ENCODE measurements around the gene RELCH. TPM values are rescaled to one million over a fixed set of nuclear protein-coding genes. Genes with fewer than 3 reads are reported as not detected.

RELCH gene
- total RNA-seq, 1 donor from 2014 or later: 29.1 TPM

DNA sequence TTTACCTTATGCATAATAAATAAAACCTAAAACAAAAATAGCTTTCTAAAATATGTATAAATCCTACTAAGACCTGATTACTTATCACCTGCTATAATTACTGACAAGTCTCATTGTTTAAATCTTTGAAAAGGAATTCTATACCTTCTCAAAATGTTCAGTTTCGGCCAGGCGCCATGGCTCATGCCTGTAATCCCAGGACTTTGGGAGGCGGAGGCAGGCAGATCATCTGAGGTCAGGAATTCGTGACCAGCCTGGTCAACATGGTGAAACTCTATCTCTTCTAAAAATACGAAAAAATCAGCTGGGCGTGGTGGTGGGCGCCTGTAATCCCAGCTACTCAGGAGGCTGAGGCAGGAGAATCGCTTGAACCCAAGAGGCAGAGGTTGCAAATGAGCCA, 58.1 kb downstream of the RELCH start:
- intact Hi-C loops (cut with micrococcal nuclease): no loop called here
- no peak for DNase-seq (ENCODE audit: low spot score)
- Mint-ChIP-seq H3K27ac (no peak overlapping the region), H3K27me3 (ENCODE audit: low read depth) (no peaks in the 10 kb centered on the region), H3K4me3 (ENCODE audit: low read depth) (no peak overlapping the region), H3K4me1 (ENCODE audit: low read depth) (no peaks in the 10 kb centered on the region), H3K9me3 (no peaks in the 10 kb centered on the region), H3K36me3 (ENCODE audit: low read depth) (peaks cover 29% of the 10 kb centered on the region)

DNA sequence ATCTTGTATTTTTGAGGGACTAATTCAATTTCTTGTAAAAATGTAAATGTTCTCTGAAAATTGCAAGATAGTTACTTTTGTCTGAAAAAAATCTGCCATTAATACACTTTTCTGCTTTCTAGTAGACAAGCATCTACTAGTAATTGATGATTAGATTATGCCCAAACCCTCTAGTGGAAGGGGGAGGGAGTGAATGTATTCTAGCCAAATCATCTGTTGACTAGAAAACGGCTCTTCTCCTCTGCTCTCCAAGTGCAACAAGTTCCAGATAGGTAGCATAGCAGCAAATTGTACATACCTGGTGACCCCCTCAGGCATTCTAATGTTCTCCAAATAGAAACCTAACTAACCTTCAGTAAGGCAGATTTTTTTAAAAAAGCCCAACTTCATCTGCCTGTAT, 58.6 kb downstream of the RELCH start:
- Mint-ChIP-seq H3K9me3 (no peaks in the 10 kb centered on the region), H3K27me3 (ENCODE audit: low read depth) (no peaks in the 10 kb centered on the region), H3K36me3 (ENCODE audit: low read depth) (peaks cover 28% of the 10 kb centered on the region), H3K4me3 (ENCODE audit: low read depth) (no peak overlapping the region), H3K27ac (no peak overlapping the region), H3K4me1 (ENCODE audit: low read depth) (no peaks in the 10 kb centered on the region)
- DNase-seq (ENCODE audit: low spot score): no peak
- intact Hi-C loops (cut with micrococcal nuclease): no loop called here

DNA sequence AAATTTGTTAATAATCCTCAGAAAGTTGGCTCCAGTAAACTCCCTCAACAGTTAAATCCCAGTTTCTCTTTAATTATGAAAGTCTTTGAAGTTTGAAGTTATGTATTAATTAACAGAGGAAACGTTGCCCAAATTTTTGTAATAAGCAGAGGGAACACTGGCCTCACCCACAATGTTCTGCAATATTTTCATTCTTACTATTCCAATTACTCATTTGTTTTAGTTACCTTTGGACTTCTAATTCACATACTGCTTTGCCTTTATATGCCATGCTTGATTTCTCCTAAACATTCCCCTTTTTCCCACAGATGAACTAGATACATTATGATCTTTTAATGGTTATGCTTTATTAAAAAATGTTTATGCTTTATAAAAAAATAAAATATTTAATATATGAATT, 61.3 kb downstream of the RELCH start:
- H3K27ac Mint-ChIP-seq: no peak overlapping the region
- H3K4me1 Mint-ChIP-seq (ENCODE audit: low read depth): no peaks in the 10 kb centered on the region
- no peak for DNase-seq (ENCODE audit: low spot score)
- no peaks in the 10 kb centered on the region for H3K27me3 Mint-ChIP-seq (ENCODE audit: low read depth)
- no peak overlapping the region for H3K4me3 Mint-ChIP-seq (ENCODE audit: low read depth)
- intact Hi-C loops (cut with micrococcal nuclease): no loop called here
- peaks cover 20% of the 10 kb centered on the region for H3K36me3 Mint-ChIP-seq (ENCODE audit: low read depth)
- H3K9me3 Mint-ChIP-seq: no peaks in the 10 kb centered on the region

DNA sequence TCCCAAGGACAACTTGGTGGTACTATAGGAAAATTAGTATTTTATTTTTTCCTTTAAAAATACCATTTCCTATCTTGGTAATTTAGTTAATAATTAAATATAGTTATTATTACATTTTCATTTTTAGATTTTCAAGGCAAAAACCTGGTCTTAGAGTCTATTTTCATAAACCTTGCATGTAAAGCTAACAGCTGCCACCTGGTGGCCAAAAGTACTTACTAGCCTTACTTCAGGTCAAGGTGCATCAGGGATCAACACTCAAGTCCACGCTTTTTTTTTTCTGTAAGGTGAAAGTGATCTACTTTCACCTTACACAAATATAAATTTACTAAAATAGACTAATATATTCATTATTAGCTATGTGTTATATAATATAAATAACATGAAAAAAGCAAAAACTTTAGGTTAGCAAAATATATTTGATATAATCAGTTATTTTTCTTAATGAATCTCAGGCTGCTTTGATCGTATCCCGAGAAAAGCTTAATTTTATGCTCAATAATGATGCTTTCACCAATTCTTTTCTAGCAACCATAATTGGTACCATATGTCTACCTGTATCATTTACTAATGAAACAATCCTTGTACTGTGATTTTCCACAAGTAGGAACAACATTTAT, 62.5 kb downstream of the RELCH start:
- peaks cover 17% of the 10 kb centered on the region for H3K36me3 Mint-ChIP-seq (ENCODE audit: low read depth)
- DNase-seq (ENCODE audit: low spot score): peak; percentile 52
- intact Hi-C loops (cut with micrococcal nuclease): loop anchor here (1.0 kb wide), 2 partner anchors 62 to 66 kb away; partner anchors contain the start of genes PIGN and RELCH
- no peaks in the 10 kb centered on the region for H3K27me3 Mint-ChIP-seq (ENCODE audit: low read depth)
- H3K4me3 Mint-ChIP-seq (ENCODE audit: low read depth): no peak overlapping the region
- no peak overlapping the region for H3K27ac Mint-ChIP-seq
- no peaks in the 10 kb centered on the region for H3K9me3 Mint-ChIP-seq
- no peaks in the 10 kb centered on the region for H3K4me1 Mint-ChIP-seq (ENCODE audit: low read depth)

DNA sequence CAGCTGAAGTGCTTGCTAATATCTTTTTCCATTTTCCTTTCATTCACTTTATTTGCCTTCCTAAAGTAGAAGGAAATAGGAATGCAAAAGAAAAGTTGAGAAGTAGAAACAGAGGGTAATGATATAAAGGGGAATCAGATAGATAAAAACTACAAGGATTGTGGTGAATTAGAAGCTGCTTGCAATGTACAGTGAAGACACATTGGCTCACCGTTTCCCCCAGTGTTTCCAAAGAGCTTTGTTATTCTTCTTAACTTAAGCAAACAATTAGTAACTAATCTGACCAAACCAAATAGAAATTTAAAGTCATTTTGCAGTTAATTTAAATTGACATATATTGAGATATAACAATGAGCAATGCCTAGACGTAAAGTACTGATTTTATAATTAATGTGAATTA, 63.4 kb downstream of the RELCH start:
- no peak for DNase-seq (ENCODE audit: low spot score)
- Mint-ChIP-seq H3K9me3 (no peaks in the 10 kb centered on the region), H3K27ac (no peak overlapping the region), H3K27me3 (ENCODE audit: low read depth) (no peaks in the 10 kb centered on the region), H3K36me3 (ENCODE audit: low read depth) (peaks cover 18% of the 10 kb centered on the region), H3K4me3 (ENCODE audit: low read depth) (no peak overlapping the region), H3K4me1 (ENCODE audit: low read depth) (no peaks in the 10 kb centered on the region)
- intact Hi-C loops (cut with micrococcal nuclease): no loop called here

DNA sequence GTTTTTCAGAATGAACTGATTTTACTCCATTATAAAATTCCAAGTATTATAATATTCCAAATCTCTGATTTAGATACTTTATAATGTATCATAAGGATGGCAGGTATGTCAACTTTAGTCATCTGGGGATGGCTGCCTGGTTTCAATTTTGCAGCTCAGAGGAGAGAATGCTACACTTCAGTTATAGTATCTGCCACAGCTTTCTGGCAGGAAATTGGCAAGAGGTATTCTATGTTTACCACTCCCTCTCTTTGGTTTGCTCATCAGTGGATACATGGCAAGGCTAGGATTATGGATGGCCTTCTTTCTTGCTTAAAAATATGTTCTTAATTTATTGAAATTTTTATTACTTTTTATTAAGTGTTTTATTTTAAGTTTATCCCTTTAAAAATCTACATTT, 71.0 kb downstream of the RELCH start:
- intact Hi-C loops (cut with micrococcal nuclease): no loop called here
- H3K4me1 Mint-ChIP-seq (ENCODE audit: low read depth): no peaks in the 10 kb centered on the region
- H3K36me3 Mint-ChIP-seq (ENCODE audit: low read depth): peaks cover 64% of the 10 kb centered on the region
- H3K9me3 Mint-ChIP-seq: no peaks in the 10 kb centered on the region
- H3K27ac Mint-ChIP-seq: no peak overlapping the region
- DNase-seq (ENCODE audit: low spot score): no peak
- no peak overlapping the region for H3K4me3 Mint-ChIP-seq (ENCODE audit: low read depth)
- no peaks in the 10 kb centered on the region for H3K27me3 Mint-ChIP-seq (ENCODE audit: low read depth)

DNA sequence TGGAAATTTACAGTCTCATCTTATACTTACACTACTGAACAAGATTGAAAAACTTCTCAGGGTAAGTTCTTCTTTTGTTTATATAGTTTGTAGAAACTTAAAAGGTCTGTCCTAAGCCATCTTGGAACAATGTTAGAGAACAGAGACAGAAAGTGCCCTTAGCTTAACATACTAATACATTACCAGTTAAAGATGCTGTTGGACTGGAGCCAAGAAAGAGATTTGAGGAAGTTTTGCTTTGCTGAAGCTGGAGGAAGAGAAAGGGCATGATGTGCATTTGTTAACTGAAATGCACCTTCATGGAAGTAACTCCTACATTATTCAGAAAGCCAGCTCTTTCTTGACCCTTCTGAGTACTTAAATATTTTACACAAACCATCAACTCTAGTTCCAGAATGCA, 71.6 kb downstream of the RELCH start:
- H3K4me1 Mint-ChIP-seq (ENCODE audit: low read depth): no peaks in the 10 kb centered on the region
- H3K4me3 Mint-ChIP-seq (ENCODE audit: low read depth): no peak overlapping the region
- H3K27me3 Mint-ChIP-seq (ENCODE audit: low read depth): no peaks in the 10 kb centered on the region
- peaks cover 65% of the 10 kb centered on the region for H3K36me3 Mint-ChIP-seq (ENCODE audit: low read depth)
- no peak overlapping the region for H3K27ac Mint-ChIP-seq
- DNase-seq (ENCODE audit: low spot score): no peak
- intact Hi-C loops (cut with micrococcal nuclease): no loop called here
- H3K9me3 Mint-ChIP-seq: no peaks in the 10 kb centered on the region

DNA sequence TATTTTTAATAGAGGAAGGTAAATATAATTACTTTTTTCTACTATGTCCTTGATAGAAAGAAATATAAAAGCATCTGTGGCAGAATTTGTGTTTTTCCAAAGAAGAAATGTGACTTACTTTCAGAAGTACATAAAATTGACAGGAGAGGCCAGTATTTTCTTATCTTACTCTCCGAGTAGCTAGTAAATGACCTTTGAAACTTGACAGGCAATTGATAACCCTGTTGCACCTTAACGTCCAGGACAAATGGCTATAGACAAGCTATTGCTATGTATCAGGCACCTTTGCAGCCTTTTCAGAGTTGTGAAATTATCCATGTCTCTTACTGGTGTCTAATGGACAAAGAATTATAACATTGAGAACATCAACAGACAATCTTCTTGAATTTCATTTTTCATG, 75.0 kb downstream of the RELCH start:
- H3K36me3 Mint-ChIP-seq (ENCODE audit: low read depth): peaks cover 68% of the 10 kb centered on the region
- peaks cover 4% of the 10 kb centered on the region for H3K4me1 Mint-ChIP-seq (ENCODE audit: low read depth)
- H3K4me3 Mint-ChIP-seq (ENCODE audit: low read depth): no peak overlapping the region
- intact Hi-C loops (cut with micrococcal nuclease): no loop called here
- no peak overlapping the region for H3K27ac Mint-ChIP-seq
- H3K27me3 Mint-ChIP-seq (ENCODE audit: low read depth): no peaks in the 10 kb centered on the region
- no peak for DNase-seq (ENCODE audit: low spot score)
- H3K9me3 Mint-ChIP-seq: no peaks in the 10 kb centered on the region

DNA sequence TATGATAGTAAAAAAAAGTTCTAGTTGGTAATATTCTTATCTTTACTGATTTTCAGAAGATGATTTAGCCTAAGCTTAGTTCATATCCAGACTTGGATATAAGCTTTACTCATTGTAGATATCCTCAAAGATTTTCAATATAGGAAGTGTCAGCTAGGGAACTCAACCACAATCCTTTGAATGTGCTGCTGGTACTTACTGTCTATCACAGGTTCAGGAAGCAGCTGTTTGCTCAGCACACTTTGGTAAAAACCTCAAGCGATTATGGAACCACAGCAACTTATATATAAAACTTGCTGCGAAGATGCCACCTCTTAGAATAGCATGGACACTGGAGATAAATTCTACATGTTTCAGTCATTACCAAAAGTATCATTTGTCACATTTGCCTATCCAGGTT, 77.9 kb downstream of the RELCH start:
- H3K4me1 Mint-ChIP-seq (ENCODE audit: low read depth): peaks cover 4% of the 10 kb centered on the region
- H3K27me3 Mint-ChIP-seq (ENCODE audit: low read depth): no peaks in the 10 kb centered on the region
- no peaks in the 10 kb centered on the region for H3K9me3 Mint-ChIP-seq
- H3K36me3 Mint-ChIP-seq (ENCODE audit: low read depth): peaks cover 48% of the 10 kb centered on the region
- intact Hi-C loops (cut with micrococcal nuclease): no loop called here
- H3K27ac Mint-ChIP-seq: no peak overlapping the region
- no peak for DNase-seq (ENCODE audit: low spot score)
- H3K4me3 Mint-ChIP-seq (ENCODE audit: low read depth): no peak overlapping the region

DNA sequence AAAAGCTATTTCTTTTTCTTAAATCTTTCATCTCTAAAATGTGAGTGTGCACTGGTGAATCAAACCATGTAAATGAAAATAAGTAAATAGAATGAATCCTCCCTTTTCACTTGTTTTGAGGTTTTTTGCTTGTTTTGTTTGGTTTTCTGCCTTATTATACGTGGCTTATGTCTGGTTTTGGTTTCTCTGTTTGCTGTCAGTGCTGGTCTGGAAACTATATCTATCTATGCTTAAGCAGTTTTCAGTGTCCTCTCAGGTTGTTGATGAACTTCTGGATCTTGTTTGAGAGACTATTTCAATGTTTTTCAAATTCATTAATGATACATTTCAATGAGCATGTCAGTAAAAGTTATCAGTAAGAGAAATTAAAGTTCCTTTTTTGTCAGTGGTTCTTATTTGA, 90.0 kb downstream of the RELCH start:
- no peak overlapping the region for H3K4me3 Mint-ChIP-seq (ENCODE audit: low read depth)
- peaks cover 16% of the 10 kb centered on the region for H3K4me1 Mint-ChIP-seq (ENCODE audit: low read depth)
- H3K36me3 Mint-ChIP-seq (ENCODE audit: low read depth): peaks cover 38% of the 10 kb centered on the region
- no peaks in the 10 kb centered on the region for H3K27me3 Mint-ChIP-seq (ENCODE audit: low read depth)
- no peak overlapping the region for H3K27ac Mint-ChIP-seq
- H3K9me3 Mint-ChIP-seq: no peaks in the 10 kb centered on the region
- no peak for DNase-seq (ENCODE audit: low spot score)
- intact Hi-C loops (cut with micrococcal nuclease): no loop called here

DNA sequence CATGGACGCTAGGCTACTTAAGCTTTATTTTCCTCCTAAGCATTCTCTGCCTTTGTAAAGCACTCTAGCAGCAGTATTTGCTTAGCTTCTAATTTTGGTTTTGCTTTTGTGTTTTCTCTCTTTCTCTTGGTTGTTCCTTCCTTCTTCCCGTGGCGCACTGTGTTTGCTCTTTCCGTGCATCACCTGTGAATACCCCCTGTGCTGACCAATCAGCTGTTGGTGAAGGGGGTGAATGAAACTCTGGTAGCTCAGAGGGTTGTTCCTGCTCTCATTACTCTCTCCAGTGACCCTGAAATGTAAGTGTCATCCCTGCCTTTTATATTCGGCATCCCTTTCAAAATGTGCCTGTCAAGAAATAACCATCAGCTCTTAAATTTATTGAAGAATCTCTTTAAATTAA, 92.5 kb downstream of the RELCH start:
- H3K4me3 Mint-ChIP-seq (ENCODE audit: low read depth): no peak overlapping the region
- no peak for DNase-seq (ENCODE audit: low spot score)
- peaks cover 57% of the 10 kb centered on the region for H3K36me3 Mint-ChIP-seq (ENCODE audit: low read depth)
- H3K4me1 Mint-ChIP-seq (ENCODE audit: low read depth): peaks cover 16% of the 10 kb centered on the region
- intact Hi-C loops (cut with micrococcal nuclease): no loop called here
- H3K9me3 Mint-ChIP-seq: no peaks in the 10 kb centered on the region
- no peak overlapping the region for H3K27ac Mint-ChIP-seq
- no peaks in the 10 kb centered on the region for H3K27me3 Mint-ChIP-seq (ENCODE audit: low read depth)

DNA sequence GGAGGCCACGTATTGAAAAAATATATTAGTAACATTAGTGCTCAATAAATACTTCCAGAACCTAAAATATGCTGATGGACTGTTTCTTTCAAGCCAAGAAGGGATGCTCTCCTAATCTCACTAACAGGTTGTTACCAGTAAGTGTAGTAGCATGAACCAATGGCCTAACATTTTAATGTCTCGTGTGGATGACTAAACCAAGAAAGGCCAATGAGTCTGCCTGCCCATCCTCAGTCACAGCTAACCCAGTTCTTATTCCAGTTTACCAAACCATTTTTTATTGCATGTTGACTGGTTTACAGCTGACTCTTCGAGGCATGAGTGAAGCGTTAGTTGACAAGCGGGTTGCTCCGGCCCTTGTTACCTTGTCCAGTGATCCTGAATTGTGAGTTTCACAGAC, 93.0 kb downstream of the RELCH start:
- Mint-ChIP-seq H3K9me3 (no peaks in the 10 kb centered on the region), H3K4me1 (ENCODE audit: low read depth) (peaks cover 16% of the 10 kb centered on the region), H3K27ac (no peak overlapping the region), H3K27me3 (ENCODE audit: low read depth) (no peaks in the 10 kb centered on the region), H3K36me3 (ENCODE audit: low read depth) (peaks cover 60% of the 10 kb centered on the region), H3K4me3 (ENCODE audit: low read depth) (no peak overlapping the region)
- intact Hi-C loops (cut with micrococcal nuclease): loop anchor here (5.0 kb wide), 1 partner anchor 42 kb away; no protein-coding TSS in a partner anchor
- no peak for DNase-seq (ENCODE audit: low spot score)

DNA sequence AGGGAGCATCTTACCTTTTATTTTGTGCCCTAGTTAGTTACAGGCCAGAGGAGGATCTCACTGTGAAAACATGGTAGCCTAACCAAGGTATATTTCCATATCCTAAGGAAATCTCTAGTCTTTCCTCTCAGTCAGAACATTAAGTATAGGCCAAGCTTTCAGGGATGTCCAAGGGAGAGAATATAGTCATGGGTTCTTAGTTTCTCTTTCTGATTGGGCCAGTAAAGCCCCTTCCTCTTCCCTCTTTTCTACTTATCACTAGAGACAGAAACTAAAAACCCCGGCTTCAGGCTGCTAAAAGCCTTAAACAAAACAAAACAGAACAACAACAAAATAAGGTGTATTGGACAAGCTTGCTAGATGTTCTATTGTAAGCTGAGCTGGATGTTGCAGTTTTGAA, 93.7 kb downstream of the RELCH start:
- Mint-ChIP-seq H3K27ac (no peak overlapping the region), H3K27me3 (ENCODE audit: low read depth) (no peaks in the 10 kb centered on the region), H3K4me1 (ENCODE audit: low read depth) (peaks cover 20% of the 10 kb centered on the region), H3K36me3 (ENCODE audit: low read depth) (peaks cover 61% of the 10 kb centered on the region), H3K4me3 (ENCODE audit: low read depth) (no peak overlapping the region), H3K9me3 (no peaks in the 10 kb centered on the region)
- DNase-seq (ENCODE audit: low spot score): no peak
- intact Hi-C loops (cut with micrococcal nuclease): loop anchor here (5.0 kb wide), 1 partner anchor 42 kb away; no protein-coding TSS in a partner anchor

DNA sequence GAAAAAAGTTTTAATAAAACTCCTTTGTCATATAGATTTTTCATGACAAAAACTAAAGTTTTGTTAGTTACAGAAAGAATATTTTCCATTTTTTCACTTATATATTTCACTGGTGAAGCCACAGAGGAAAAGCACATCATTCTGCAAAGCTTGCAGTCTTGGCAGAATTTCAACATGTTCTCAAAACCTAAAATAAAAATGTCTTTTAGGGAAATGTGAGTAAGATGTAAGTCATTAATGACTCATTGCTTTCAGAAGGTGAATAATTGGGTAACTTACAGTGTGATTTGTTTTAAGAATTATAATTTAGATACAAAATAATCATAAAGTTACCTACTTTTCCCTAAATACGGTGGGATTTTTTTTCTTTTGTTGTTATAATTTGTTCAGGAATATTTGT, 94.6 kb downstream of the RELCH start:
- Mint-ChIP-seq H3K4me3 (ENCODE audit: low read depth) (no peak overlapping the region), H3K4me1 (ENCODE audit: low read depth) (peaks cover 21% of the 10 kb centered on the region), H3K36me3 (ENCODE audit: low read depth) (peaks cover 64% of the 10 kb centered on the region), H3K9me3 (no peaks in the 10 kb centered on the region), H3K27ac (no peak overlapping the region), H3K27me3 (ENCODE audit: low read depth) (no peaks in the 10 kb centered on the region)
- intact Hi-C loops (cut with micrococcal nuclease): loop anchor here (5.0 kb wide), 1 partner anchor 41 kb away; no protein-coding TSS in a partner anchor
- DNase-seq (ENCODE audit: low spot score): no peak

Data from activated T-helper 2 cell treated with anti-CD3 and anti-CD28 coated beads, Interferon-gamma antibody, Interleukin-2, Interleukin-4, amounts not matched to agents 10 μg/mL and 5 μg/mL and 100 μg/mL, durations not matched to agents 14 hours and 24 hours and 36 hours (primary cell).